K562 (cell line): Measurements from ENCODE around the gene TXLNA. TPM values are rescaled to one million over a fixed set of nuclear protein-coding genes. Genes with fewer than 3 reads are reported as not detected.
A peak's percentile ranks its signal among the peaks of the same experiment; 100 is the strongest.

Experiments
- CBX3 ChIP-seq, 2 experiments: IDR thresholded peaks; 1 replicate in 1 of 2; 2 replicates in 1 of 2; pipeline ENCODE4 v1.6.1; 2012; ENCODE audit warnings: inconsistent platforms in 2 of 2, low read length in 2 of 2, borderline replicate concordance in 1 of 2, control low read depth in 1 of 2
- CBX5 ChIP-seq: IDR thresholded peaks from 2 replicates; pipeline ENCODE4 v1.6.1; 2014; ENCODE audit warnings: low read depth, borderline replicate concordance
- CCAR2 ChIP-seq: fragments of 200-400 bp; formaldehyde crosslinking; IDR thresholded peaks from 2 replicates; pipeline ENCODE4 v1.6.1; 2017; ENCODE audit warnings: mild to moderate bottlenecking, low read depth, low read length
- FOXJ3 ChIP-seq: sonication (generic); formaldehyde crosslinking; IDR thresholded peaks from 2 replicates; pipeline ENCODE4 v1.4.0; 2020; ENCODE audit warnings: mild to moderate bottlenecking, missing genetic modification reagents
- FUS ChIP-seq: fragments of 200-400 bp; formaldehyde crosslinking; optimal IDR thresholded peaks from 2 replicates; pipeline ENCODE3; 2017; ENCODE audit warnings: low read depth, low read length
- GABPB1 ChIP-seq: sonication (generic); formaldehyde crosslinking; IDR thresholded peaks from 2 replicates; pipeline ENCODE4 v1.8.0; 2022; ENCODE audit warnings: mild to moderate bottlenecking, missing genetic modification reagents
- HDAC6 ChIP-seq: IDR thresholded peaks from 2 replicates; pipeline ENCODE4 v1.6.1; 2012; ENCODE audit warnings: low read depth, mild to moderate bottlenecking, control low read depth, inconsistent platforms, low read length, moderate library complexity
- HLTF ChIP-seq: fragments of 450-650 bp; IDR thresholded peaks from 2 replicates; pipeline ENCODE4 v1.6.1; 2016
- KDM4B ChIP-seq, 2 experiments: fragments of 450-650 bp in 1 of 2; sonication (generic) in 1 of 2; IDR thresholded peaks; 2 replicates each; pipeline ENCODE4 v1.6.1; 2016 to 2017; ENCODE audit warnings: borderline replicate concordance in 2 of 2, antibody characterized with exemption in 1 of 2, low read depth in 1 of 2, mild to moderate bottlenecking in 1 of 2
- MYC ChIP-seq, 2 experiments: fragments of 250-450 bp in 1 of 2; sonication (Bioruptor Pico) in 1 of 2; IDR thresholded peaks; 2 replicates each; pipeline versions ENCODE4 v1.5.1 to v1.6.1; 2012 to 2021; ENCODE audit warnings: low read depth in 2 of 2, borderline replicate concordance in 1 of 2, improper control_type of control experiment in 1 of 2, low read length in 1 of 2, mild to moderate bottlenecking in 1 of 2, moderate library complexity in 1 of 2
- NBN ChIP-seq: fragments of 450-650 bp; IDR thresholded peaks from 2 replicates; pipeline ENCODE4 v1.6.1; 2016; ENCODE audit warnings: low read depth, mild to moderate bottlenecking
- NRF1 ChIP-seq, 2 experiments: fragments of 450-650 bp; IDR thresholded peaks in 1 of 2; conservative IDR thresholded peaks in 1 of 2; 2 replicates each; pipeline ENCODE4 v1.6.1; 2014; ENCODE audit warnings: mild to moderate bottlenecking in 2 of 2
- SETDB1 ChIP-seq: IDR thresholded peaks from one replicate; pipeline ENCODE4 v1.6.1; 2012; ENCODE audit warnings: low read length, control low read depth, inconsistent platforms
- ZNF197 ChIP-seq: fragments of 200-800 bp; sonication (Bioruptor generic); IDR thresholded peaks from 2 replicates; pipeline ENCODE4 v1.6.1; 2016; ENCODE audit warnings: low read depth, missing genetic modification characterization, missing compliant biosample characterization
- ZNF224 ChIP-seq: sonication (generic); formaldehyde crosslinking; IDR thresholded peaks from 2 replicates; pipeline ENCODE4 v1.8.0; 2022; ENCODE audit warnings: mild to moderate bottlenecking, missing genetic modification reagents
- ZNF347 ChIP-seq: fragments of 450-650 bp; formaldehyde crosslinking; IDR thresholded peaks from 2 replicates; pipeline ENCODE4 v1.4.0; 2020; ENCODE audit warnings: low read depth, mild to moderate bottlenecking, moderate library complexity
- ZNF707 ChIP-seq: fragments of 250-450 bp; sonication (Bioruptor Pico); conservative IDR thresholded peaks from 2 replicates; pipeline ENCODE4 v1.8.0; 2022; ENCODE audit warnings: inconsistent platforms, mild to moderate bottlenecking, moderate library complexity
- ZSCAN29 ChIP-seq: fragments of 450-650 bp; IDR thresholded peaks from 2 replicates; pipeline ENCODE4 v1.6.1; 2017
- polyA plus RNA-seq, 8 experiments: library from polyadenylated mRNA; depleted of rRNA in 4 of 8; stranded (reverse) in 5 of 8; unstranded in 3 of 8; fragments of >200 nt; fragmentation: Nextera tagmentation in 2 of 8; fragmentation: Illumina TruSeq in 1 of 8; extraction: Ambion mirVana in 2 of 8; extraction: Trizol in 1 of 8; gene quantifications; 2 replicates each; pipeline versions ENCODE4 v1.2.1 to v1.2.3, GENCODE V29; 2011 to 2014; ENCODE audit warnings: inconsistent platforms in 1 of 8, missing spikeins in 1 of 8
- total RNA-seq, 7 experiments: library from RNA; depleted of rRNA in 6 of 7; stranded (reverse); fragments of >200 nt in 6 of 7; fragmentation: Illumina TruSeq in 2 of 7; extraction: Trizol in 2 of 7; gene quantifications; 2 replicates each; pipeline versions ENCODE4 v1.2.1 to v1.2.3, GENCODE V29; 2011 to 2021; ENCODE audit warnings: low replicate concordance in 1 of 7
- TF ChIP-seq, protein P1 (sequence below), 2 experiments: fragments of 450-650 bp in 1 of 2; sonication (generic) in 1 of 2; formaldehyde crosslinking; conservative IDR thresholded peaks; 2 replicates each; pipeline versions ENCODE4 v1.4.0 to v1.8.1; 2020 to 2022; ENCODE audit warnings: mild to moderate bottlenecking in 1 of 2, missing genetic modification reagents in 1 of 2
- TF ChIP-seq, protein P2 (sequence below), 2 experiments: fragments of 150-350 bp in 1 of 2; IDR thresholded peaks; 2 replicates each; pipeline ENCODE4 v1.6.1; 2012 to 2016; ENCODE audit warnings: low read depth in 2 of 2, low read length in 2 of 2, mild to moderate bottlenecking in 1 of 2, moderate library complexity in 1 of 2
- TF ChIP-seq, protein P3 (sequence below): sonication (generic); formaldehyde crosslinking; IDR thresholded peaks from 2 replicates; pipeline ENCODE4 v1.8.0; 2022; ENCODE audit warnings: mild to moderate bottlenecking, missing genetic modification reagents

Gene TXLNA
- total and polyA plus RNA-seq, 9 of the 15 experiments (the other 6 are each of a cell fraction or from before 2014, with no cell fraction given), result 9.2 to 54.5 (median 39.3) TPM

DNA sequence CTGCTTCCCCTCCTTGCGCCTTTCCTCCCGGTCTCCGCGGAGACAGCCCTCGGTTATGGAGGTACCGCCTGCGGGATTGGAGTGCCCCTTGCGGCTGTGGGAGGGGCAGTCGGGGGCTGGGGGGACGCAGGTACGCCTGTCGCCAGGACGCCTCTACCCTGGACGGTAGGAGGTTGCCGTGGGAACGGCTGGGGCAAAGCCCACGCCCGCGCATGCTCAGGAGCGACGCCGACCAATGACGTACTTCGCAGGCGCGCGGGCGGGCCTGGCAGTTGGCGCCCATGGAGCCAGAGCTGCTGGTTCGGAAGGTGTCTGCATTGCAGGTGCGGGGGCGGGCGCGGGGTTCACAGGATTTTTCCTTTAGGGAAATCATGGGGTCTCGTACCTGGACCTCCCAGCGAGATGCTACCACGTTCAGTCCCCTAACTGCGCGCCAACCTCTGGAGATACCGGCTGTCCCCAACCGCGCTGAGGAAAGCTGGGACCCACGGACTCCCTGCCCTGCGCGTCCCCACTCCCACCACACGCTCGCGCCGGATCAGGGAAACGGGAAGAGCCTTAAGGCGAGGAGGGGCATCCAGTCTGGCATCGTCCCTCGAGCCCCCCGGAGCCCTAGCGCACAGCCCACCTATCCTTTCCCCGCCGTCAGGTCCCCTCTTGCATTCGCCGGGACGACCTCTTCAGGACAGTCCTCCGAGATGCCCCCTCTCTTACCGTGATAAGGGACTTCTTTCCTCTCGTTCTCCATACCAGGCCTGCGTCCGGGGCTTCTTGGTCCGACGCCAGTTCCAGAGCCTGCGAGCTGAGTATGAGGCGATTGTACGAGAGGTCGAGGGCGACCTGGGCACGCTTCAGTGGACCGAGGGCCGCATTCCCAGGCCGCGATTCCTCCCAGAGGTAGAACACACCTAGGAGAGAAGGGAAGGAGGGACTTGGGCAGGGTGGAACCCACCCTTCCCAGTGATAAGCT, 26.2 kb downstream of the TXLNA start, which contains the start of gene IQCC (continued):
- no peak for TF ChIP-seq FUS
- TF ChIP-seq ZSCAN29, result no peak
- TF ChIP-seq CBX3 (IDR thresholded peaks at IDR 0.05; ENCODE audit: borderline replicate concordance in 1 of 2, low read length in 2 of 2), result peak in 1 of 2 experiments; percentile 25; a peak in 1 of 3 replicates
- no peak for TF ChIP-seq HLTF
- no peak for TF ChIP-seq FOXJ3
- no peak for TF ChIP-seq ZNF197 (CRISPR knock-in tag)
- TF ChIP-seq ZNF347 (CRISPR knock-in tag), result no peak
- peak; percentile 38; the same call in 1 of the 2 replicates for TF ChIP-seq ZNF224
- no peak for TF ChIP-seq NBN
- TF ChIP-seq NRF1 (conservative IDR thresholded peaks at IDR 0.05 in 1 of 2, IDR thresholded peaks at IDR 0.05 in 1 of 2), result peak; percentile 98
- TF ChIP-seq ZNF707, result no peak
- TF ChIP-seq, protein P1, sequence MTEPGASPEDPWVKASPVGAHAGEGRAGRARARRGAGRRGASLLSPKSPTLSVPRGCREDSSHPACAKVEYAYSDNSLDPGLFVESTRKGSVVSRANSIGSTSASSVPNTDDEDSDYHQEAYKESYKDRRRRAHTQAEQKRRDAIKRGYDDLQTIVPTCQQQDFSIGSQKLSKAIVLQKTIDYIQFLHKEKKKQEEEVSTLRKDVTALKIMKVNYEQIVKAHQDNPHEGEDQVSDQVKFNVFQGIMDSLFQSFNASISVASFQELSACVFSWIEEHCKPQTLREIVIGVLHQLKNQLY (CRISPR knock-in tag; conservative IDR thresholded peaks at IDR 0.05), result 0 out of 4 replicates have a peak, but pooled peaks of 1 of the 2 experiments have one; percentile 5
- TF ChIP-seq CBX5, result no peak
- no peak for TF ChIP-seq CCAR2
- no peak for TF ChIP-seq SETDB1
- 0 out of 2 replicates have a peak, but pooled peaks have one; percentile 75 for TF ChIP-seq HDAC6
- peak; percentile 84 for TF ChIP-seq MYC (IDR thresholded peaks at IDR 0.05; ENCODE audit: low read depth, low read length)
- TF ChIP-seq MYC (CRISPR knock-in tag; IDR thresholded peaks at IDR 0.05; ENCODE audit: borderline replicate concordance, low read depth), result peak; percentile 24; the same call in 1 of the 2 replicates
- TF ChIP-seq, protein P2, sequence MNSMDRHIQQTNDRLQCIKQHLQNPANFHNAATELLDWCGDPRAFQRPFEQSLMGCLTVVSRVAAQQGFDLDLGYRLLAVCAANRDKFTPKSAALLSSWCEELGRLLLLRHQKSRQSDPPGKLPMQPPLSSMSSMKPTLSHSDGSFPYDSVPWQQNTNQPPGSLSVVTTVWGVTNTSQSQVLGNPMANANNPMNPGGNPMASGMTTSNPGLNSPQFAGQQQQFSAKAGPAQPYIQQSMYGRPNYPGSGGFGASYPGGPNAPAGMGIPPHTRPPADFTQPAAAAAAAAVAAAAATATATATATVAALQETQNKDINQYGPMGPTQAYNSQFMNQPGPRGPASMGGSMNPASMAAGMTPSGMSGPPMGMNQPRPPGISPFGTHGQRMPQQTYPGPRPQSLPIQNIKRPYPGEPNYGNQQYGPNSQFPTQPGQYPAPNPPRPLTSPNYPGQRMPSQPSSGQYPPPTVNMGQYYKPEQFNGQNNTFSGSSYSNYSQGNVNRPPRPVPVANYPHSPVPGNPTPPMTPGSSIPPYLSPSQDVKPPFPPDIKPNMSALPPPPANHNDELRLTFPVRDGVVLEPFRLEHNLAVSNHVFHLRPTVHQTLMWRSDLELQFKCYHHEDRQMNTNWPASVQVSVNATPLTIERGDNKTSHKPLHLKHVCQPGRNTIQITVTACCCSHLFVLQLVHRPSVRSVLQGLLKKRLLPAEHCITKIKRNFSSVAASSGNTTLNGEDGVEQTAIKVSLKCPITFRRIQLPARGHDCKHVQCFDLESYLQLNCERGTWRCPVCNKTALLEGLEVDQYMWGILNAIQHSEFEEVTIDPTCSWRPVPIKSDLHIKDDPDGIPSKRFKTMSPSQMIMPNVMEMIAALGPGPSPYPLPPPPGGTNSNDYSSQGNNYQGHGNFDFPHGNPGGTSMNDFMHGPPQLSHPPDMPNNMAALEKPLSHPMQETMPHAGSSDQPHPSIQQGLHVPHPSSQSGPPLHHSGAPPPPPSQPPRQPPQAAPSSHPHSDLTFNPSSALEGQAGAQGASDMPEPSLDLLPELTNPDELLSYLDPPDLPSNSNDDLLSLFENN (IDR thresholded peaks at IDR 0.05; ENCODE audit: low read depth in 2 of 2, low read length in 2 of 2), result no peak
- TF ChIP-seq GABPB1 (CRISPR knock-in tag), result 0 out of 2 replicates have a peak, but pooled peaks have one; percentile 27
- peak in 1 of 2 experiments; percentile 71; a peak in 1 of 4 replicates for TF ChIP-seq KDM4B (IDR thresholded peaks at IDR 0.05; ENCODE audit: borderline replicate concordance in 2 of 2, low read depth in 1 of 2)
- TF ChIP-seq, protein P3, sequence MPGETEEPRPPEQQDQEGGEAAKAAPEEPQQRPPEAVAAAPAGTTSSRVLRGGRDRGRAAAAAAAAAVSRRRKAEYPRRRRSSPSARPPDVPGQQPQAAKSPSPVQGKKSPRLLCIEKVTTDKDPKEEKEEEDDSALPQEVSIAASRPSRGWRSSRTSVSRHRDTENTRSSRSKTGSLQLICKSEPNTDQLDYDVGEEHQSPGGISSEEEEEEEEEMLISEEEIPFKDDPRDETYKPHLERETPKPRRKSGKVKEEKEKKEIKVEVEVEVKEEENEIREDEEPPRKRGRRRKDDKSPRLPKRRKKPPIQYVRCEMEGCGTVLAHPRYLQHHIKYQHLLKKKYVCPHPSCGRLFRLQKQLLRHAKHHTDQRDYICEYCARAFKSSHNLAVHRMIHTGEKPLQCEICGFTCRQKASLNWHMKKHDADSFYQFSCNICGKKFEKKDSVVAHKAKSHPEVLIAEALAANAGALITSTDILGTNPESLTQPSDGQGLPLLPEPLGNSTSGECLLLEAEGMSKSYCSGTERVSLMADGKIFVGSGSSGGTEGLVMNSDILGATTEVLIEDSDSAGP, result no peak
